Sigmoid colon (tissue), 4 donors: ENCODE data around the gene SLC9A3.

ENCODE experiments used
- CTCF ChIP-seq, 4 experiments: fragments of 450-650 bp in 3 of 4; fragments of 200-600 bp in 1 of 4; IDR thresholded peaks; one replicate each; pipeline ENCODE4 v1.5.1; 2016 to 2019; ENCODE audit warnings: antibody characterized with exemption in 4 of 4, mild to moderate bottlenecking in 3 of 4, moderate library complexity in 2 of 4
- EP300 ChIP-seq, 4 donors: sonication (generic); formaldehyde crosslinking; IDR thresholded peaks; one replicate each; pipeline ENCODE4 v1.6.1; 2017; ENCODE audit warnings: antibody characterized with exemption in 4 of 4
- POLR2A ChIP-seq, 2 donors: fragments of 450-650 bp; IDR thresholded peaks; one replicate each; pipeline ENCODE4 v1.6.1; 2016; ENCODE audit warnings: antibody characterized with exemption in 2 of 2, mild to moderate bottlenecking in 2 of 2, moderate library complexity in 2 of 2
- POLR2AphosphoS5 ChIP-seq, 4 donors: sonication (generic); formaldehyde crosslinking; IDR thresholded peaks; one replicate each; pipeline ENCODE4 v1.6.1; 2017; ENCODE audit warnings: antibody characterized with exemption in 4 of 4

- no peak for TF ChIP-seq CTCF (IDR thresholded peaks at IDR 0.05)
- no peak for TF ChIP-seq EP300 (IDR thresholded peaks at IDR 0.05)
- TF ChIP-seq POLR2A (IDR thresholded peaks at IDR 0.05), result no peak
- no peak for TF ChIP-seq POLR2AphosphoS5 (IDR thresholded peaks at IDR 0.05)
Measured at GRCh38 chr5:429453-430188, 94.6 kb downstream of the SLC9A3 start.
